ENCODE results near the gene TMEM107. TPM values are rescaled to one million over a fixed set of nuclear protein-coding genes. Genes with fewer than 3 reads are reported as not detected.

TMEM107 gene
- total RNA-seq, 2 experiments from 2014 or later, result 27.6 to 31.5 TPM

GRCh38 chr17:8151120-8151640 lies 25.0 kb downstream of the TMEM107 start:
- Mint-ChIP-seq H3K27ac (peak overlapping the region; percentile 84), H3K4me3 (peak overlapping the region; percentile 84), H3K9me3 (no peaks in the 10 kb centered on the region), H3K36me3 (ENCODE audit: low read depth) (peaks cover 14% of the 10 kb centered on the region), H3K27me3 (ENCODE audit: low read depth) (no peaks in the 10 kb centered on the region), H3K4me1 (ENCODE audit: low read depth) (peaks cover 43% of the 10 kb centered on the region)
- intact Hi-C loops (cut with micrococcal nuclease), result loop anchor here (1.0 to 10.0 kb wide), 3 partner anchors 12 to 666 kb away; partner anchors contain the start of genes FXR2, POLR2A and SLC35G6
- DNase-seq, result peak; percentile 86
- CTCF ChIA-PET, result interaction anchor here (1.8 kb wide), 1 partner anchor 93 kb away, joined by 7 read pairs; no protein-coding TSS in a partner anchor

GRCh38 chr17:8150194-8151119 lies 25.7 kb downstream of the TMEM107 start:
- CTCF ChIA-PET, result interaction anchor here (1.8 kb wide), 1 partner anchor 92 kb away, joined by 7 read pairs; no protein-coding TSS in a partner anchor
- Mint-ChIP-seq H3K27me3 (ENCODE audit: low read depth) (no peaks in the 10 kb centered on the region), H3K4me1 (ENCODE audit: low read depth) (peaks cover 42% of the 10 kb centered on the region), H3K36me3 (ENCODE audit: low read depth) (peaks cover 17% of the 10 kb centered on the region), H3K27ac (no peak overlapping the region), H3K9me3 (no peaks in the 10 kb centered on the region), H3K4me3 (peak overlapping the region; percentile 84)
- intact Hi-C loops (cut with micrococcal nuclease), result loop anchor here (1.0 to 10.0 kb wide), 3 partner anchors 11 to 666 kb away; partner anchors contain the start of genes FXR2, POLR2A and SLC35G6
- no peak for DNase-seq

- H3K27ac Mint-ChIP-seq, result no peak overlapping the region
- no peaks in the 10 kb centered on the region for H3K27me3 Mint-ChIP-seq (ENCODE audit: low read depth)
- H3K9me3 Mint-ChIP-seq, result no peaks in the 10 kb centered on the region
- DNase-seq, result no peak
- intact Hi-C loops (cut with micrococcal nuclease), result loop anchor here (10.0 kb wide), 2 partner anchors 535 to 665 kb away; partner anchors contain the start of genes FXR2, POLR2A and SLC35G6
- H3K4me1 Mint-ChIP-seq (ENCODE audit: low read depth), result peaks cover 33% of the 10 kb centered on the region
- CTCF ChIA-PET, result no interaction called here
- H3K4me3 Mint-ChIP-seq, result no peak overlapping the region
- H3K36me3 Mint-ChIP-seq (ENCODE audit: low read depth), result peaks cover 17% of the 10 kb centered on the region
Measured at GRCh38 chr17:8149419-8150193, 26.6 kb downstream of the TMEM107 start.

- no peaks in the 10 kb centered on the region for H3K9me3 Mint-ChIP-seq
- H3K4me1 Mint-ChIP-seq (ENCODE audit: low read depth), result peaks cover 24% of the 10 kb centered on the region
- H3K27me3 Mint-ChIP-seq (ENCODE audit: low read depth), result no peaks in the 10 kb centered on the region
- H3K27ac Mint-ChIP-seq, result no peak overlapping the region
- no peak overlapping the region for H3K4me3 Mint-ChIP-seq
- intact Hi-C loops (cut with micrococcal nuclease), result no loop called here
- DNase-seq, result no peak
- CTCF ChIA-PET, result interaction anchor here (0.8 to 1.0 kb wide), 2 partner anchors 9 to 11 kb away, joined by 3 to 4 read pairs; no protein-coding TSS in a partner anchor
- peaks cover 22% of the 10 kb centered on the region for H3K36me3 Mint-ChIP-seq (ENCODE audit: low read depth)
Measured at GRCh38 chr17:8148560-8148959, 27.6 kb downstream of the TMEM107 start.

GRCh38 chr17:8147805-8148404 lies 28.3 kb downstream of the TMEM107 start:
- Mint-ChIP-seq H3K9me3 (no peaks in the 10 kb centered on the region), H3K36me3 (ENCODE audit: low read depth) (peaks cover 25% of the 10 kb centered on the region), H3K27me3 (ENCODE audit: low read depth) (no peaks in the 10 kb centered on the region), H3K4me3 (no peak overlapping the region), H3K4me1 (ENCODE audit: low read depth) (peaks cover 18% of the 10 kb centered on the region), H3K27ac (no peak overlapping the region)
- CTCF ChIA-PET, result interaction anchor here (0.8 to 1.0 kb wide), 2 partner anchors 8 to 12 kb away, joined by 3 to 4 read pairs; no protein-coding TSS in a partner anchor
- no peak for DNase-seq
- intact Hi-C loops (cut with micrococcal nuclease), result no loop called here

GRCh38 chr17:8147141-8147804 lies 28.9 kb downstream of the TMEM107 start:
- no peak overlapping the region for H3K27ac Mint-ChIP-seq
- CTCF ChIA-PET, result interaction anchor here (0.6 to 1.0 kb wide), 2 partner anchors 8 to 13 kb away, joined by 3 to 5 read pairs; no protein-coding TSS in a partner anchor
- peaks cover 12% of the 10 kb centered on the region for H3K4me1 Mint-ChIP-seq (ENCODE audit: low read depth)
- intact Hi-C loops (cut with micrococcal nuclease), result no loop called here
- H3K27me3 Mint-ChIP-seq (ENCODE audit: low read depth), result no peaks in the 10 kb centered on the region
- H3K9me3 Mint-ChIP-seq, result no peaks in the 10 kb centered on the region
- peaks cover 29% of the 10 kb centered on the region for H3K36me3 Mint-ChIP-seq (ENCODE audit: low read depth)
- no peak for DNase-seq
- no peak overlapping the region for H3K4me3 Mint-ChIP-seq

GRCh38 chr17:8146381-8147140 lies 29.6 kb downstream of the TMEM107 start:
- CTCF ChIA-PET, result interaction anchor here (0.6 to 0.9 kb wide), 3 partner anchors 9 to 39 kb away, joined by 3 to 5 read pairs (median 3); no protein-coding TSS in a partner anchor
- Mint-ChIP-seq H3K9me3 (no peaks in the 10 kb centered on the region), H3K4me3 (no peak overlapping the region), H3K27me3 (ENCODE audit: low read depth) (no peaks in the 10 kb centered on the region), H3K36me3 (ENCODE audit: low read depth) (peaks cover 30% of the 10 kb centered on the region), H3K27ac (no peak overlapping the region), H3K4me1 (ENCODE audit: low read depth) (peaks cover 10% of the 10 kb centered on the region)
- intact Hi-C loops (cut with micrococcal nuclease), result no loop called here
- DNase-seq, result no peak

GRCh38 chr17:8145811-8146210 lies 30.4 kb downstream of the TMEM107 start:
- CTCF ChIA-PET, result interaction anchor here (0.9 kb wide), 1 partner anchor 40 kb away, joined by 3 read pairs; no protein-coding TSS in a partner anchor
- Mint-ChIP-seq H3K4me1 (ENCODE audit: low read depth) (peaks cover 9% of the 10 kb centered on the region), H3K4me3 (no peak overlapping the region), H3K36me3 (ENCODE audit: low read depth) (peaks cover 36% of the 10 kb centered on the region), H3K27ac (no peak overlapping the region), H3K9me3 (no peaks in the 10 kb centered on the region), H3K27me3 (ENCODE audit: low read depth) (no peaks in the 10 kb centered on the region)
- no peak for DNase-seq
- intact Hi-C loops (cut with micrococcal nuclease), result no loop called here

- Mint-ChIP-seq H3K4me3 (no peak overlapping the region), H3K9me3 (no peaks in the 10 kb centered on the region), H3K27ac (no peak overlapping the region)
Measured at GRCh38 chr17:8144401-8145231, 31.6 kb downstream of the TMEM107 start.

More at GRCh38 chr17:8144401-8145231, 31.6 kb downstream of the TMEM107 start:
- DNase-seq, result no peak
- peaks cover 10% of the 10 kb centered on the region for H3K4me1 Mint-ChIP-seq (ENCODE audit: low read depth)
- intact Hi-C loops (cut with micrococcal nuclease), result no loop called here
- H3K27me3 Mint-ChIP-seq (ENCODE audit: low read depth), result no peaks in the 10 kb centered on the region
- H3K36me3 Mint-ChIP-seq (ENCODE audit: low read depth), result peaks cover 39% of the 10 kb centered on the region
- CTCF ChIA-PET, result no interaction called here

Measured in activated naive CD4-positive, alpha-beta T cell treated with anti-CD3 and anti-CD28 coated beads for 36 hours (primary cell).